Measurements from ENCODE around the gene RER1. TPM values are rescaled to one million over a fixed set of nuclear protein-coding genes. Genes with fewer than 3 reads are reported as not detected.
A peak's percentile ranks its signal among the peaks of the same experiment; 100 is the strongest.

Gene RER1
- polyA plus RNA-seq, 1 donor from 2014 or later: 58.7 TPM

- TF ChIP-seq, protein P1, sequence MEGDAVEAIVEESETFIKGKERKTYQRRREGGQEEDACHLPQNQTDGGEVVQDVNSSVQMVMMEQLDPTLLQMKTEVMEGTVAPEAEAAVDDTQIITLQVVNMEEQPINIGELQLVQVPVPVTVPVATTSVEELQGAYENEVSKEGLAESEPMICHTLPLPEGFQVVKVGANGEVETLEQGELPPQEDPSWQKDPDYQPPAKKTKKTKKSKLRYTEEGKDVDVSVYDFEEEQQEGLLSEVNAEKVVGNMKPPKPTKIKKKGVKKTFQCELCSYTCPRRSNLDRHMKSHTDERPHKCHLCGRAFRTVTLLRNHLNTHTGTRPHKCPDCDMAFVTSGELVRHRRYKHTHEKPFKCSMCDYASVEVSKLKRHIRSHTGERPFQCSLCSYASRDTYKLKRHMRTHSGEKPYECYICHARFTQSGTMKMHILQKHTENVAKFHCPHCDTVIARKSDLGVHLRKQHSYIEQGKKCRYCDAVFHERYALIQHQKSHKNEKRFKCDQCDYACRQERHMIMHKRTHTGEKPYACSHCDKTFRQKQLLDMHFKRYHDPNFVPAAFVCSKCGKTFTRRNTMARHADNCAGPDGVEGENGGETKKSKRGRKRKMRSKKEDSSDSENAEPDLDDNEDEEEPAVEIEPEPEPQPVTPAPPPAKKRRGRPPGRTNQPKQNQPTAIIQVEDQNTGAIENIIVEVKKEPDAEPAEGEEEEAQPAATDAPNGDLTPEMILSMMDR (IDR thresholded peaks at IDR 0.05; ENCODE audit: poor library complexity, severe bottlenecking): peak; percentile 31
- no peak for TF ChIP-seq POLR2AphosphoS5 (IDR thresholded peaks at IDR 0.05)
- Histone ChIP-seq H3K9me2 (ENCODE audit: insufficient read depth, low read length) (no peaks in the 10 kb centered on the region), H3K27ac (ENCODE audit: low read length) (no peak overlapping the region), H3K4me3 (ENCODE audit: low read length) (no peak overlapping the region), H3K9ac (ENCODE audit: low read length) (no peak overlapping the region), H4K20me1 (ENCODE audit: insufficient read depth) (no peaks in the 10 kb centered on the region), H3K27me3 (ENCODE audit: insufficient read depth, low read depth, low read length) (no peaks in the 10 kb centered on the region), H3K36me3 (ENCODE audit: insufficient read depth, low read length) (no peaks in the 10 kb centered on the region), H2AFZ (ENCODE audit: low read depth, low read length) (no peak overlapping the region), H3K4me2 (ENCODE audit: low read length) (no peak overlapping the region), H3K9me3 (ENCODE audit: low read length) (no peaks in the 10 kb centered on the region), H3F3A (ENCODE audit: insufficient read depth, low read length, poor library complexity, severe bottlenecking) (no peaks in the 10 kb centered on the region), H3K79me2 (replicated peaks; ENCODE audit: insufficient read depth, low read length) (no peaks in the 10 kb centered on the region)
Measured at GRCh38 chr1:2429780-2430591, 38.3 kb downstream of the RER1 start.

DNA sequence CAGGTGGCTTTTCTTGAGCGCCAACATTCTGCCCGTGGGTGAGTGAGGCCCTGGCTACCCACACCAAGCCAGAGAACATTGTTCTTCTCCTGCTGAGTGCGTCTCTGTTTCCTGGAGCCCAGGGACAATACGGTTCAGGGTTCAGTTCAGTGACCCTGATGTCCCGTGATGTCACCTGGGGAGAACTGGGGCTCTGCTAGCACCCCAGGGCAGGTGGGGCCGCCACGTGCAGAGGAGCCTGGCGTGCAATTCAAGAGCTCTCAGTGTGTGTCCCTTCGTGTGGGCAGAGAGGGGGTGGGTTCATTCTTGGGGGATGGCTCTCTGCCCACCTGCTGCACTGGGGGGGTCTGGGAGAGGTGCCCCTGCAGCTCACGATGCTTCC lies 38.9 kb downstream of the RER1 start:
- Histone ChIP-seq H3K9ac (ENCODE audit: low read length) (no peak overlapping the region), H3K9me2 (ENCODE audit: insufficient read depth, low read length) (no peaks in the 10 kb centered on the region), H3K27me3 (ENCODE audit: insufficient read depth, low read depth, low read length) (no peaks in the 10 kb centered on the region), H3K9me3 (ENCODE audit: low read length) (no peaks in the 10 kb centered on the region), H3K4me3 (ENCODE audit: low read length) (no peak overlapping the region), H3K36me3 (ENCODE audit: insufficient read depth, low read length) (no peaks in the 10 kb centered on the region), H3K27ac (ENCODE audit: low read length) (no peak overlapping the region), H3F3A (ENCODE audit: insufficient read depth, low read length, poor library complexity, severe bottlenecking) (no peaks in the 10 kb centered on the region), H3K4me2 (ENCODE audit: low read length) (no peak overlapping the region), H4K20me1 (ENCODE audit: insufficient read depth) (no peaks in the 10 kb centered on the region), H2AFZ (ENCODE audit: low read depth, low read length) (no peak overlapping the region), H3K79me2 (replicated peaks; ENCODE audit: insufficient read depth, low read length) (no peaks in the 10 kb centered on the region)
- TF ChIP-seq POLR2AphosphoS5 (IDR thresholded peaks at IDR 0.05) (no peak), MXI1 (conservative IDR thresholded peaks at IDR 0.05; ENCODE audit: poor library complexity, severe bottlenecking) (no peak), RAD21 (conservative IDR thresholded peaks at IDR 0.05) (no peak), EZH2 (IDR thresholded peaks at IDR 0.05; ENCODE audit: borderline replicate concordance, insufficient read depth, low read length, poor library complexity, severe bottlenecking) (no peak), TAF1 (IDR thresholded peaks at IDR 0.05; ENCODE audit: low read depth) (no peak), REST (IDR thresholded peaks at IDR 0.05; ENCODE audit: borderline replicate concordance) (no peak), EP300 (conservative IDR thresholded peaks at IDR 0.05; ENCODE audit: poor library complexity, severe bottlenecking) (no peak), SMC3 (conservative IDR thresholded peaks at IDR 0.05; ENCODE audit: poor library complexity) (no peak)
- TF ChIP-seq, protein P1 (IDR thresholded peaks at IDR 0.05; ENCODE audit: poor library complexity, severe bottlenecking): no peak
